HPDE6-E6E7 (cell line): ENCODE measurements around the gene BGN.

Experiments
- DNase-seq: peaks from one replicate; pipeline ENCODE4 v3.0.0; 2011; ENCODE audit warnings: missing footprints; ENCODE audit errors: extremely low spot score

BGN gene

DNA sequence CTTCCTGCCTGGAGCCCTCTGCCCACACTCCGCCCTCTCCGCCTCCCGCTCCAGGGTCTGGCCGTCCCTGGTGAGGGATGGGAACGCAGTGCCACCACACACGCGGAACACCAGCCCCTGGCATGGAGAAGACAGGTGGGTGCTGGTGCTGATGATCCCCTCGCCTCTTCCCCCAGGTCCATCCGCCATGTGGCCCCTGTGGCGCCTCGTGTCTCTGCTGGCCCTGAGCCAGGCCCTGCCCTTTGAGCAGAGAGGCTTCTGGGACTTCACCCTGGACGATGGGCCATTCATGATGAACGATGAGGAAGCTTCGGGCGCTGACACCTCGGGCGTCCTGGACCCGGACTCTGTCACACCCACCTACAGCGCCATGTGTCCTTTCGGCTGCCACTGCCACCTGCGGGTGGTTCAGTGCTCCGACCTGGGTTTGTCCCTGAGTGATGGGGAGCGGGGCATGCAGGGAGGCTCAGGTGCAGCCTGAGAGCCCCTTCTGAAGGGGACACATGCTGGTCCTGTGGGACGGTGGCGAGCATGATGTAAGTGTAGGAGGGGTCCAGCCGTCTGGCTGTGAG lies 9.8 kb downstream of the BGN start:
- no peak for DNase-seq

DNA sequence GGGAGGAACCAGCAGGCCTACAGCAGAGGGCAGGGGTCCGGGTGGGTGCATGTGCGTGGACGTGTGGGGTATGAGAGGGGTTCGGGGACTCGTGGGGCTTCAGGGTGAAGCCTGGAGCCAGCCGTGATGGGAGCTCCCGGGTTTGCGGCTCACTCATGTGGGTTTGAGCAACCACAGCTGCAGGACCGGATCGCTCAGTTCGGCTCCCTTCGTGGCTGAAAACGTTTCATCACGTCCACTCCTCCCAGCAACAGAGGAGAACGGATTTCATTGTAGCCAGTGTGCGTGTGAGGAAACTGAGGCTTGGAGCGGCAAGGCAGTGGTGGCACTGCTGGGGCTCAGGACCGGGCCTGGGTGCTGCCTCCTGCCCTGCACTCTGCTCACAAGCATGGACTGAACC lies 10.6 kb downstream of the BGN start:
- no peak for DNase-seq

DNA sequence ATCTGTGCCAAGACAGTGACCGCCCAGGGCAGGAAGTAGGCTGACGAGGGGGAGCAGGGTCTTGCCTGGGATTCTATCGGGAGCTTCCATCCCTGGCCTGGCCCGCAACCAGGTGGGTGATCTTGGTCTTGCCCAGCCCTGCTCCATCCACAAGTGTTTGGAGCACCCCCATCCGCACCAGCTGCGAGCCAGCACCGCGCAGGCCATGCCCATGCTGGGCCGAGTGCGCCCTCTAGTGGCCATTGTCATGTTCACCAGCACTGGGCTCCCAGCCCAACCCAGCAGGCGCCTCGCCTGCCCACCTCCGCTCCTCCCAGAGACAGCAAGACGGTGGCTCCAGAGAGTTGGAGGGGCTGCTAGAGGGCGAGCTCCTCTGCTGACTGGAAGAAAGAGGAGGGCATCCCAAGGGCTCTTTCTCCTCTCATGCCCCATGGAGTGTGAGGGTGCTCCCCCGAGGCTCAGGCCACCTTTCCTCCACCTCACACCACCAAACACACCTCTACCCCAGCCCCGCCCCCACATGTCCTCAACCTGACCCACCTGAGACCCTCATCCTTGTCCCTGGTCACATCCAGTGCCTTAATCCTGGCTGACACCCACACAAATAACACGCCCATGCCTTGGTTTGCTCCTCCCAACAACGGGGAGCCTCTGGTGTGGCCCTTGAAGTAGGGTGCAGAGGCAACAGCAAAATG lies 12.9 kb downstream of the BGN start:
- DNase-seq: peak; percentile 95

DNA sequence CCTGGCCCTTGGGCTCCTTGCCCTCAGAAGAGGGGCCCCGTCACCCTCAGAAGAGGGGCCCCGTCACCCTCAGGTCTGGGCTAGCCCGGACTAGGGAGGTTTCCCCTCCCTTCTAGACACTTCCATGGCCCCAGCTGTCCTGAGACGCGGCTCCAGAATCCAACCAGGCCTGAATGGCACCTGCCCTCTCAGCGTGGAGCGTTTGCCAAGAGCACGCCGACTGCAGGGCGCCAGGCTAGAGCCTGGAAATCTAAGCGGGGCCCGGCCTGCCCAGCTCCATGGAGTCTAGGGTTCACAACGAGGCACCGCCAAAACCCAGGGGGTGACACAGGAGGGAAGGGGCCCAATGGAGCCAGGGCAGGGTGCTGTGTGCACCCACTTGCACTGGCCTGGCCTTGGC lies 14.8 kb downstream of the BGN start:
- DNase-seq: no peak

DNA sequence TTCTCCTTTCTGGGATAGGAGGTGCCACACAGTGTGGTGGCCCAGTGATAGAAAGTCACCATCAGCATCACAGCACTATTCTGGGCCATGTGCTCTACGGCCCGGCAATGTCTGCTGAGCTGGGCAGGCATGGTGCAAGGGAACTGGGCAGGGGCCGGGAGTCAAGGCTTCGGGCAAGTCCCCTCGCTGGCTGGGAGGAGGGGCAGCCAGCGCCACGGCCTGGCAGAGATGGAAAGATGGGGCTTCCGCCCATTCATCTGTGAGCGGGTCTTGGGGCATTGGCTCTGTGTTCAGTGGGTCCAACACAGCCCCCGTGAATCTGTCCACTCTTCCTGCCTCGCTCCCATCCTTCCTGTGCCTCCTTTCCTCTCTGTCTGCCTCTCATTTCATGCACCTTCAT lies 15.6 kb downstream of the BGN start:
- no peak for DNase-seq

DNA sequence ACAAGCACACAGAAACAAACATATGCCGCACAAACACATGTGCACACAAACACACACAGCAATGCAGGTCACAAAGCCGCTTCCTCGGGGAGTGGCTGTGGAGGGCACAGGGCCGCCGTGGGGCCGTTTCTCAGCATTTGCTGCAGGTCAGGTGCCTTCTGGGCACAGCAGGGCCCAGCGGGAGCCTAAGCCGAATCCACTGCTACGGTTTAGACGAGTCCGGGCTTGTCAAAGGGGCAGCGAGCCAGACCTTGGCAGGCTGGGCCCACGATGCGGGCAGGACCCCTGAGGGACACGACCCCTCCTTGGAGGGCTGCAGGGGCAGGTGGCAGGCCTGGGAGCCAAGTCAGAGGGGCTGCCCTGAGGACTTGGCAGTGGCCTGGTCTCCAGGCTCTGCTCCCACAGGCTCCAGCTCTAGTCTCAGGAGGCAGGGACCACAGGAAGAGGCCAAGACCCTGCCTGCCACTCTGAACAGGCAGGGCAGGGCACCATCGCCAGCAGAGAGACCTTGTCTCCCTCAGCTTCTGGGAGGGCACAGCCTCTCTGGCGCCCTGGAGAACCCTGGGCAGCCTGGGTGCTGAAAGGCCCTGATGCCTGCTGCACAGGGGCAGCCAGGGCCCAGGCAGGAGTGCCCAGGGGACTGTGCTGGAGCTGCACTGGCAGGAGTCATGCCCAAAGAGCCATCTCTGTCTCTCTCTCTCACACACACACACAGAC lies 17.2 kb downstream of the BGN start:
- DNase-seq: no peak

DNA sequence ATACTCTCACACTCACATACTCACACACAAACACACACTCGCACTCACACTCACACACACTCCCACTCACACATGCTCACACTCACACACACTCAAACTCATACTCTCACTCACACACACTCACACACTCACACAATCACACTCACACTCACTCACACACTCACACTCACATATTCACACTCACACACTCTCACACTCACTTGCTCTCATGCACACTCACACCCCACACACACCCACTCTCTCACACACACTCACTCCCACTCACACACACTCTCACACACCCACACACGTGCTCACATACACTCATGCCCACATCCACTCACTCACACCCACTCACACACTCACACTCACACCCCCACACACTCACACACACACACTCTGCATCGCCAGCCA lies 17.7 kb downstream of the BGN start:
- DNase-seq: no peak

DNA sequence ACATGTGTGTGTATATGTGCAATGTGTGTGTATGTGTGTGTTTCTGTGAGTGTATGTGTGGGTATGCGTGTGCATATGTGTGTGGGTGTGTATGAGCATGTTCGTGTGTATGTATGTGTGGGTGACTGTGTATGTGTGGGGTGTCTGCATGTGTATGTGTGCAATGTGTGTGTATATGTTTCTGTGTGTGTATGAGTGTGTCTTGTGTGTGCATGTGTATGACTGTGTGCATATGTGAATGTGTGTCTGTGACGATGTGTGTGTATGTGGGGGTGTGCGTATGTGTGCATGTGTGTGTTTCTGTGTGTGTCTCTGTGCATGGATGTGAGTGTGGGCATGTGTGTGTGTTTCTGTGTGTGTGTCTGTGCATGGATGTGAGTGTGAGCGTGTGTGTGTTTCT lies 18.5 kb downstream of the BGN start:
- DNase-seq: no peak

DNA sequence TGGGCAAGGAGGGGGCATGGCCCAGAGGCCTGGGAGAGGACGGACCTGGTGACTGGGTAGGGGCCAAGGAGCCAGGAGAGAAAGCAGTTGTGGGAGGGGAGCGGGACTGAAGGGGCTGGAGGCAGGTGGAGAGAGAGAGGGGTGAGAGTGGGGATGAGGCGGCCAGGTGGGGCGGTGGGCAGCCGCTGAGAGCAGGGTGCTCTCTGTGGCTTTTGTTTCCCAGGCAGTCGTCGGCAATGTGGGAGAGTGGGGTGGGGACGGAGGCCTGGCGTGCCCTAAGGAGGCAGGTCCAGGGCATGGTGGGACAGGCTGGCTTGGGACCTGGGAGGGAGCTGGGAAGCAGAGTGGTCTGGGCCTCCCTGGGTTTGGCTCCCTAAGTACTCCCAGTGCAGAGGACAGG lies 19.5 kb downstream of the BGN start:
- DNase-seq: no peak

DNA sequence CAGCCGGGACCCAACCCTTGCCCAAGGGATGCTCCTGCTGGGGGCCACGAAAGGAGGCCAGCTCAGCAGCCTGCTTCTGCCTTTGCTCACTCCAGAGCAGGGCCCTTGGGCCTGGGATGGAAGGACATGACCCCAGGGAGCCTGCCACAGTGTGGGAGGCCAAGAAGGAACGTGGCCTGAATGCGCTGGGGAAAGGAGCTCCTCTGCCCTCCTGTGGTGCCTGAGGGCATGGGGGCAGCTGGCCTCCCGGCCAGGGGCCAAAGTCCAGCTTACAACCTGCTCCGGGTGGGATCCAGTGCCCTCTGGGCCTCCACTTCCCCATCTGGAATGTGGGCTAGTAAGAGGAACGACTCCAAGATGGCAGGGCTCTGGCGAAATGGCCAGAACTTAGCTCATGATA lies 20.7 kb downstream of the BGN start:
- DNase-seq: no peak

DNA sequence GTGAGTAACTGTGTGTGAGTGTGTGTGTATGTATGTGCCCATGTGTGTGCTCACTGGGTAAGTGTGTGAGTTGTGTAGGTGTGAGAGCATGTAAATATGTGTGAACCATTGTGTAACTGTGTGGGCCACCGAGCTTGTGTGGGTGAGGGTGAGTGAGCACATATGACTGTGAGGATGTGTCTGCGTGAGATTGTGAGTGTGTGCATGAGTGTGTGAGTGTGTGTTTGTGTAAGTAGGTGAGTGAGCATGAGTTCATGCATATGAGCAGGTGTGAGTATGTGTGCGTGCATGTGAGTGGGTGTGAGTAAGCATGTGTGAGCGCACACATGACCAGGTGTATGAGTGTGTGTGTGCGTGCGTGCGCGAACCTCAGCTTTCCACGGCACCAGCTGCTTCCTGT lies 21.3 kb downstream of the BGN start:
- no peak for DNase-seq

DNA sequence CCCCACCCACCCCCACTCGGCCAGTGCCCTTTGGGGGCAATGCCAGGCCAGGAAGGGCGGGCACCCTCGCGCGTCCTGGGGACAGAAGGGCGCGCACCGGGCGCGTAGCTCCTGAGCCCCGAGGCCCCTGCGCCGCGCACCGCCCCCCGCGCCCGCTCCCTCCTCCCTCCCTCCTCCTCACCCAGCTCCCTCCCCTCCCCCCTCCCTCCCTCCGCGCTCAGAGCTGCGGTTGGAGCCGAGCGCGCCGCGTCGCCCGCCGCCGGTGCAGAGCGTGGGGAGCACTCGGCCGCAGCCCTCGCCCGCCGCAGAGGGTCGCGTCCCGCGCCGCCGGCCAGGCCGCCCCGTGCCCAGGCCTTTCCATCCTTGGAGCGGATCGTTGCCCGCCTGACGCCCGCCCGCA lies 22.6 kb downstream of the BGN start, which contains the start of gene ATP2B3:
Gene ATP2B3, plus strand, starts transcription at position 220 of the 400 bp plus-strand sequence. CDS start 18,606 bp downstream, outside the sequence.
- no peak for DNase-seq

DNA sequence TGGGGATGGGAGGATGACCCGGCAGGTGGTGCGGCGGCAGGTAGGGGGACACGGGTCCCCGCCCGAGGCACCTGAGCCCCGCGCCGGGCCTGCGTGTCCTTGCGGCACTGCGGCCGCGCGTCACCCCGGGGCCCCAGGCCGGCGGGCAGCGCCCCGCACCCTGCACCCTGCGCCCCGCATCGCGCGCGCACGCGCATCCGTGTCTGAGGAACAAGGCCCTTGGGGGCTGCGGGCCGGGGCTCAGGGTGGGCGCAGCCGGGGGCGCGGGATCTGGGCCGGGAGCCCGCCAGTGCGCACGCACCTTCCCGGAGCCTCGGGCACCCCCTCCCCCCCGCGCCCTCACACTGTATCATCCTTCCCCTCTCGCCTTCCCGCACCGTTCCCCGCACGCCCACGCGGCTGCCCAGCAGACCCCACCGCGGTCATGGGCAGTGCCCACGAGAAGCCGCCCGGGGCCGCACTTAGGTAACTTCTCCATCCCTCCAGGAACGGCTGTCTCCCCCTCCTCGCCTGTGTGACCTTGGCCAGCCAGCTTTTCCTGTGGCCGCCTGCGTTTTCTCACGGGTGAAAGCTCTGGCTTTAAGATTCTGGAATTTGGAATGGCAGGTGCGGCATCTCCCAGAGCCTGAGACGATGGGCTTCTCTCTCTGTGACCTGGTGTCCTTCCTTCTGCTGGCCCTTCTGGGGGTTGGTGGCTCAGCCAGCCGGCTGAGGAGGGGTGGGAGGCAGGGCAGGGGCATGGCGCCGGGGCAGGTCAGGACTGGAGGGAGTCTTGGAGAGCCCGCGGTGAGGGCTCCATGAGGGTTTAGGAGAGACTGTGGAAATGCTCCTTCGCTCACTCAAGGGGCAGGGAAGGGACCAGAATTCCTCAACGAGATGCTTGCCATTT lies 23.4 kb downstream of the BGN start:
- DNase-seq: no peak

DNA sequence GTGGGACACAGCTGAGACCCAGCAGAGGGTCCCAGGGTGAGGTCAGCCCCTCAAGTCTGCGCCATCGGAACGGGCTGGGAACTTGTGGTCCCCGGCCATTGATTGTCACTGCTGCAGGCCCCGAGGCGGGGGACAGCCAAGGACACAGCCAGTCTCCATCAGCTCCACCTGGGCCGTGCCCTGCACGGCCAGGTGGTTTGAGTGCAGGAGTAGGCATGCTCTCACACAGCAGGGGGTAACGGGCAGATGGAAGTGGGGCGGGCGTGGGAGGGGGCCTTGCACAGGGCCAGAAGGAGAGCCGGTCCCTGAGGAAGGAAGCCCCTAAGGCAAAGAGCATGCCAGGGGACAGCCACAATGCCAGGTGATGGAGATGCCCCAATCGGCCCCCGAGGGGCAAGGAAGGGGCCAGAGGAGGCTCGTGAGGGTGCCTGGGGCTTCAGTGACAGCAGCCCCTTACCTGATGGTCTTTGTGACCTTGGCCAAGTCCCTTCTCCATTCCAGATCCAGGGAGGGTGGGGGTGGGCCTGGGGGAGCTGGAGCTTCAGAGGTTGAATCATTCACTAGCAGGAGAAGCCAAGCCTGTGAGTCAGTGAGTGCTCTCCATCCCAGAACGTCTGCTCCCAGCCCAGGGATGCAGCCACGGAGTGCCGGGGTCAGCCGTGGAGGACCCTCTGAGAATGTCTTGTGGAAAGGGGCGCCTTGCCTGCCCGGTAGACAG lies 24.9 kb downstream of the BGN start:
- DNase-seq: no peak

DNA sequence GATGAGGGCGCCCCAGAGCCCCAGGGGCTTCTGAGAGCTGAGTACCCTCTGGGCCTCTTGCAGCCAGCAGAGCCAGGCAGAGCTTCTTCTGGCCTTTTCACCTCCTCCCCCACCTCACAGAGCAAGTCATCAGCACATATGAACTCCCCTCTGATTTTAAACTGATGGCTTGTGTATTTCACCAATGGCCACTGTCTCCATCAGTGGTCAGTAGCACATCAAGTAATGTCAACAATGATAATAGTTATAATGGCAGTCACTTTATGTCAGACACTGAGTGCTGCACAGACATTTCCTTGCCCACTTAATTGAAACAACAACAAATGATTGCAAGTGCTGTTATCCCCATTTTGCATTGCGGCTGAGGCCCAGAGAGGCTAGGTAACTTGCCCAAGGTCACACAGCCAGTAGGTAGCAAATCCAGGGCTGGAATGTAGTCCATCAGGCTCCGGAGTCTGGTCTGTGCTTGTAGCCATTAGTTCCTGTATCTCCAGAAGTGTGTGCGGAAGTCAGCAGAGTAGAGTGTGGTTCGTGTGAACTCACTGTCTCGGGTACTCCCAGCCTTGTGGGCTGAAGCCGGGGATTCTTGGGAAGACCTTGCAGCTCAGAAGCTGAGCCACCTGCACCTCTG lies 25.6 kb downstream of the BGN start:
- DNase-seq: no peak

DNA sequence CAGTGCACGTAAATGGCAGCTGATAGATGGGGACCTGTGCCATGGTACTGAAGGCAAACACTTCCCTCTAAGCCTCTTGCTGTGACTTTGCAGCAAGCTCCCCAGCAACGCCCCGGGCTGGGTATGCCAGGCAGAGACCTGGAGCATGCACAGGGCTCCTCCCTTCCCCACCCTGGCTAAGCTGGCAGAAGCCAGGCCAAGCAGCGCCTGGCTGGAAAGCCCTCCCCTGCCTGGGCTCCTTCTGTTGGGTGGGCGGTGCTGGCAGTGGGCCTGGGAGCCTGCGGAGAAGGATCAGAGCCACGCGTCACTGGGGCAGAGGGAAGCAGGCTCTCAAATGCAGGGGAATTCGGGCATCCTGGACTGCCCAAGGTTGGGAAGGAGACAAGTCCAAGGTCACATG lies 26.3 kb downstream of the BGN start:
- DNase-seq: no peak

DNA sequence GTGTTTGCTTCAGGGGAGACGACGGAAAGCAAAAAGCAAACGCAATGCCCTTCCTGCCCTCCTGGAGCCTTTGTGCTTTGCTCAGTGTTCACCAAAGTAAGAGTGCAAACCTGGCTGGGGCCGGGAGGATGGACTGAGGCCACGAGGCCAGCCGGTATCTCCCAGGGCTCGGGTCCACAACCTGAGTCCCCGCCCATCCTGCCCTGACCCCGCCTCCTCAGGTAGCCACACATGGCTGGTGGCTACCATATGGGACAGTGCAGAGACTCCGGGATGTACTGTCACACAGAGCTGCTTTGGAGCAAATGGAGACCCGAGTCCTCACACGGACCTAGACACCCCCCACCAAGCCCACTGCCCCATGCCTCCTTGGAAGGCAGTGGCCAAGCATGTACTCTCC lies 27.5 kb downstream of the BGN start:
- no peak for DNase-seq

DNA sequence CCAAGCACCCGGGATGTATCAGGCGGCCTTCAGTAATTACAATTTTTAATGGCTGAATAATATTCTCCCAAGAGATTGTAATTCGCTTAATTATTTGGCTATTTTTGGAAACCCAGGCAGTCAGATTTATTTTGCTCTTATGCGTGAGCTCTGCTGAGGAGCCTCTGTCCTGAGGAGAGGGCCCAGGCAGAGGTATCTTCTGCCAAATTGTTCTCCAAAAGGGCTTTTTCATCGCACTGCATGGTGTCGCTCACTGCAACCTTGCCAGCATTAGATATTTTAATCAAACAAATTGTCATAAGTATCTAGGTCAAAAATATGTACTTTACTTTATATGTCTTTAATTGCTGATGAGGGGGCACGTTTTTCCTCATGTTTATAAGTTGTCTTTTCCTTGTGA lies 28.5 kb downstream of the BGN start:
- no peak for DNase-seq

DNA sequence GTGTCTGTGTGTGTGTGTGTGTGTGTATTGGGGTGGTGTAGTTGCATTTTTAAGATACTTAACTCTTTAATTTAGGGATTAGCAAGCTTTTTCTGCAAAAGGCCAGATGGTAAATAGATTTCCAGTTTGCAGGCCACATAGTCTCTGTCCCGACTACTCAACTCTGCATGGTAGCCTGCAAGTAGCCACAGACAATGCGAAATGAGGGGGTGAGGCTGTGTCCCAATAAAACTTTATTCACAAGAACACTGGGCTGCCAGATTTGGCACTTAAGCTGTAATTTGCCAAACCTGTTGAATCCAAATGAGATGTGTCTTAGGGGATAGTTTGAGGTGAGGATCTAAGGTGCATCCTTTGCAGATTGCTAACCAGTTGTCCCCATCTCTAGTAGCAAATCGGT lies 29.5 kb downstream of the BGN start:
- no peak for DNase-seq

DNA sequence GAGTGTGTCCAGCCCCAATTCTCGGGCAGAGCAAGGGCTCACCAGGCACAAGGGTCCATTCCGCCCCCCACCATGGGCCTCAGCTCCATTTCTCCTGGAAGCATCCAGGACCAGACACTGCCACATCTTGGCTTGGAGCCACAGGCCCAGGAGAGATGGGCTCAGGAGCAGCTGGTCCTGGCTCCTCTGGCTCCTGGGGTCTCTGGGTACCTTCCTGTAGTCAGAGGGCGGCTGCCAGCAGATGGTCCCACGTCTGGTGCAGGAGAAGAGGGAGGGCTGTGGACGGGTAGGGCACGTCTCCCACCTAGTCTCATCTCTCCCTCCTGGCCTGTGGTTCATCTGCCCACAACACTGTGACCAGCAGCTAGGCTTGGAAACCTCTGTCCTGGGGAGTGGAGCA lies 30.7 kb downstream of the BGN start:
- no peak for DNase-seq

DNA sequence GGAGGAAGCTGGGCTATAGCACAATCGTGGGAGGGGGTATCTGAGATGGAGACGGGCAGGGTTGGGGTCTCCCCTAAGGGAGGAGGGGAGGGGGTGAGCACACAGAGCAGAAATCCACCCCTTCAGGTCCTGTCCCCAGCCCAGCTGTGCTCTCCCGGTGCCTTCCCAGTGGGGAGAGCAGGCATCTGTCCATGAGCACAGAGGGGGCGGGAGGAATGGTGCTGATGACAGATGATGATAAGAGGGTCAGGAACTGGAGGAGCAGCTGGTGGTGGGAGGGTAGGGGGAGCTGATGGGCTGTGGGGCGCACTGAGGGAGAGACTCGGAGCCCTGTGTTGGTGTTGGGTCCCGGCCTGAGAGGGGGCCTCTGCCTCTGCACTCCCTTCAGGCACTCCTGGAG lies 31.3 kb downstream of the BGN start:
- DNase-seq: no peak
